GM19467 (cell line): ENCODE results near the gene KIFC3.
"Not testable (repeated sequence)": the region's sequence is repeated elsewhere in the genome, so short reads cannot be mapped to it uniquely, and the experiment has no call there.

Experiments
- ATAC-seq: cut with Tn5 transposase; IDR thresholded peaks from one replicate; pipeline ENCODE4 v1.9.1; 2021; ENCODE audit warnings: mild to moderate bottlenecking, moderate library complexity; ENCODE audit not compliant: unreplicated experiment

The KIFC3 gene, protein sequence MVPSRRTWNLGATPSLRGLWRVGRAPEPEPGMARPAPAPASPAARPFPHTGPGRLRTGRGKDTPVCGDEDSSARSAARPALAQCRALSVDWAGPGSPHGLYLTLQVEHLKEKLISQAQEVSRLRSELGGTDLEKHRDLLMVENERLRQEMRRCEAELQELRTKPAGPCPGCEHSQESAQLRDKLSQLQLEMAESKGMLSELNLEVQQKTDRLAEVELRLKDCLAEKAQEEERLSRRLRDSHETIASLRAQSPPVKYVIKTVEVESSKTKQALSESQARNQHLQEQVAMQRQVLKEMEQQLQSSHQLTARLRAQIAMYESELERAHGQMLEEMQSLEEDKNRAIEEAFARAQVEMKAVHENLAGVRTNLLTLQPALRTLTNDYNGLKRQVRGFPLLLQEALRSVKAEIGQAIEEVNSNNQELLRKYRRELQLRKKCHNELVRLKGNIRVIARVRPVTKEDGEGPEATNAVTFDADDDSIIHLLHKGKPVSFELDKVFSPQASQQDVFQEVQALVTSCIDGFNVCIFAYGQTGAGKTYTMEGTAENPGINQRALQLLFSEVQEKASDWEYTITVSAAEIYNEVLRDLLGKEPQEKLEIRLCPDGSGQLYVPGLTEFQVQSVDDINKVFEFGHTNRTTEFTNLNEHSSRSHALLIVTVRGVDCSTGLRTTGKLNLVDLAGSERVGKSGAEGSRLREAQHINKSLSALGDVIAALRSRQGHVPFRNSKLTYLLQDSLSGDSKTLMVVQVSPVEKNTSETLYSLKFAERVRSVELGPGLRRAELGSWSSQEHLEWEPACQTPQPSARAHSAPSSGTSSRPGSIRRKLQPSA

GRCh38 chr16:57802341-57803133 lies at the start of gene KIFC3:
KIFC3 (minus strand) TSS chr16:57802491; CDS start chr16:57798243, 4,248 bp downstream.
- no peak for ATAC-seq

GRCh38 chr16:57848181-57848580 lies 45.9 kb upstream of the KIFC3 start:
- ATAC-seq, result no peak

- ATAC-seq, result not testable (repeated sequence)
These were observed 44.6 kb upstream of the KIFC3 start for GRCh38 chr16:57846931-57847330.

GRCh38 chr16:57846078-57846697 lies 43.9 kb upstream of the KIFC3 start:
- ATAC-seq, result no peak

GRCh38 chr16:57845115-57845514 lies 42.8 kb upstream of the KIFC3 start:
- no peak for ATAC-seq

DNA sequence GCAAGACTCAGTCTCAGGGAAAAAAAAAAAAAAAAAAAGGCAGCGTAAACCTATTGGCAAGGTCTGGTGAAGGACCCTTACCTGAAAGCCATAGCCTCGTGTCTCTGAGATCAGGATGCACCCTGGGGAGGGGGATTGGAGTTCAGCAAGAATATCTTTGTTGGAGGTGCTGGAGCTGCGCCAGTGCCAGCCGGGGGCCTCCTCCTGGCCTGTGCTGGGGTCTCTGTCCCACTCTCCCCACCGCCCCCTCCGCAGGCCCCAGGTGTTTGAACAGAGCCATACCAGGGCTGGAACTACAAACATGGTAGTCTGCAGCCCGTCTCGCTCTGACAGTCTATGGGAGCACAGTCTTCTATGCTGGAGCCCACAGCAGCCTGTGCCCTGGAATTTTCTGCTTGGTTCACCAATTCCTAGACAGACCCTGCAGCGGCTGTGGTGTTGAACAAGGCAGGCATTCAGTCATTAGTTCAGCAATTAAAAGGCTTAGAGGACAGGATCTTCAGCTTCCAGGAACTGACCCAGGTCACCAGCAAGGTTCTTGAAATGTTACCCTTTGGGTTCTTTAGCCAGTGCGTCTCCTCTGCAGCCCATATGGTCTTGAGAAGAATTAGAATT lies 42.2 kb upstream of the KIFC3 start:
- ATAC-seq, result no peak

DNA sequence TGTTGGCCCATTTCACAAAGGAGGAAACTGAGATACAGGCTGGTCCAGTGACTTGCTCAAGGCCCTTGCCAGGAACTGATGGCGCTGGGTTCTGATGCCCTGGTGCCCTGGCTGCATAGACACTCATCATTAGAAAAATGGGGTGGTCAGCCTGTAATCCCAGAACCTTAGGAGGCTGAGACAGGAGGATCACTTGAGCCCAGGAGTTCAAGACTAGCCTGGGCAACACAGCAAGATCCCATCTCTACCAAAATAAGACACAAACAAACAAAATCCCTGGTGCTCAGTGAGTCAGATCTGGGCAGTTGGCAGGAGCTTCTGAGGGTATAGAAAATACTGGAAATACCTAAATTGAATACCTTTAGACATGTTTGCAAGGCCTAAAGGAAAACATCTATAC lies 41.1 kb upstream of the KIFC3 start:
- no peak for ATAC-seq

- ATAC-seq, result no peak
These were observed 40.3 kb upstream of the KIFC3 start for GRCh38 chr16:57842601-57843000.

DNA sequence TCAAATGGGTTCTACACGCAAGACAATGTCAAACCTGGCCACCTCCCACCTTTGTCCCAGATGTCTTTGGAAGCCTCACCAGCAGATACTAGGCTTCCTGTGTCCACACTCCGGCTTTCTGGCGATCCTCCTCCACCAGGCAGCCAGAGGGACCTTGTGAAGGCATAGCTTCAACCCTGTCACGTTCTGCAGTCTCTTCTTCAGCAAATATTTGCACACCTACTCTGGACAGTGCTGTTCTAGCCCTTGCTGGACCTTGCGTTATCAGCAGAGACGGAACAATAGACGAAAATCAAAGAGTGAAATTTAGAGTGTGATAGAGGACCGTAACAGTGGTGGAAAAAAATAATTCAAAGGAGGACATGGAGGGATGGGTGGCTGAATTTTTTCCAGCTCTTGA lies 38.5 kb upstream of the KIFC3 start:
- no peak for ATAC-seq

GRCh38 chr16:57838161-57838560 lies 35.9 kb upstream of the KIFC3 start:
- ATAC-seq, result no peak

DNA sequence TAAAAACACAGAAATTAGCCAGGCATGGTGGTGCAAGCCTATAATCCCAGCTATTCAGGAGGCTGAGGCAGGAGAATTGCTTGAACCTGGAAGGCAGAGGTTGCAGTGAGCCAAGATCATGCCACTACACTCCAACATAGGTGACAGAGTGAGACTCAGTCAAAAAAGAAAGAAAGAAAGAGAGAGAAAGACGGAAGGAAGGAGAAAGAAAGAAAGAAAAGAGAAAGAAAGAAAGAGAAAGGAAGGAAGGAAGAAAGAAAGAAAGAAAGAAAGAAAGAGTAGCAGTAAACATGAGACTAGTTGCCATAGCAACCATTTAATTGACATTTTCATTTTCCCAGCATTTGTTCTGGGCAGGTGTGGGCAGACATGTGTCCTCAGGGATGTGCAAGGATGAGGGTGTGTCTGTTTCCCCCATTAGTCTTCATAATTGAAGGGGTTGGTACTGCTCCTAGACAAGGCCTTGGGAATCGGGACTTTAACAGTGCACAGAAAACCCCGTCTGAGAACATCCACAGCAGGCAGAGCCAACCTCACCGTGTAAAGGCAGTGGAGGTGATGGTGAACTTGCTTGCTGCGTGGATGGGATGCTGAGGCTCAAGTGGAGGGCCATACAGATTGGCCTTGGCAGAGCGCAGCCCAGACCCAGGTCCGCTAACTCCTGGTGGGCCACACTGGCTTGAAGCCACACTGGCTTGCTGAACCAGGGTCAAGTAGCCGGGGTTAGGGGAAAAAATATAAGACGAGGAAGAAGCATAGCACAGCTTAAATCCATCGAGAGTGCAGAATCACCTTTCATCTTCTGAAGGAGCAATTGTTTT lies 35.2 kb upstream of the KIFC3 start:
- no peak for ATAC-seq

DNA sequence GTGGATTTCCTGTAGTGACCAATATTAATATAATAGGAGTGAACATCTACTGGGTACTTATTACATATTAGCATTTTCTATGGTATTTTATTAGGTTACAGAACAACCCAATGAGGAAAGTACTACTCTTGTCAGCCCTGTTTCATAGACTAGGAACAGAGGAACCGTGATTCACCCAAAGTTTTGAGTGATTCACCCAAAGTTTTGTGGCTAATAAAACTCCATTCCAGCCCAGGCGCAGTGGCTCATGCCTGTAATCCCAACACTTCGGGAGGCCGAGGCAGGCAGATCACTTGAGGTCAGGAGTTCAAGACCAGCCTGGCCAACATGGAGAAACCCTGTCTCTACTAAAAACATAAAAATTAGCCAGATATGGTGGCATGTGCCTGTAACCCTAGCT lies 33.1 kb upstream of the KIFC3 start:
- ATAC-seq, result not testable (repeated sequence)

- no peak for ATAC-seq
These were observed 32.6 kb upstream of the KIFC3 start for GRCh38 chr16:57834936-57835335.

DNA sequence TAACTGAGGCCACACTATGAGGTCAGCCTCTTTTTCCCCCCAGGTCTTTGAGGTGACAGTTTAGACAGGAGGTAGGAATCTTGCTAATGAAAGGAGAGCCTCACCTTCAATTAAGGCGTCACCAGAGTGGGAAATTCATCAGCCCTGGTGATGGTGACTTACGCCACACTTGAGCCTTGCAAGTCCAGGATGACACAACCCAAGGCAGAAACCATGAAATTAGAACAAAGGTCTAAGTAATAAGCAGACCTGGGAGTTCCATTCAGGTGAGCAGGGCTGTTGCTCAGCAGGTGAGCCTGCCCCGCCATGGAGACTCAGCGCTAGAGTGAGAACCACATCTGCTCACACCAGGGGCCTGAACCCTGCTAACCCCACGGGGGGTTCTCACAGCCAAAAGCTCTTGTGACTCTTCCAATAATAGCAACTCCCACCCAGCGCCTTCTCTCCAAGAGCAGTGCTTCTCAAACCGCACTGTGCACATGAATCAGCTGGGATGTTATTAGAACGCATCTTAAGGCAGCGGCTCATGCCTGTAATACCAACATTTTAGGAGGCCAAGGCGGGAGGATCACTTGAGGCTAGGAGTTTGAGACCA lies 28.7 kb upstream of the KIFC3 start:
- ATAC-seq, result no peak

DNA sequence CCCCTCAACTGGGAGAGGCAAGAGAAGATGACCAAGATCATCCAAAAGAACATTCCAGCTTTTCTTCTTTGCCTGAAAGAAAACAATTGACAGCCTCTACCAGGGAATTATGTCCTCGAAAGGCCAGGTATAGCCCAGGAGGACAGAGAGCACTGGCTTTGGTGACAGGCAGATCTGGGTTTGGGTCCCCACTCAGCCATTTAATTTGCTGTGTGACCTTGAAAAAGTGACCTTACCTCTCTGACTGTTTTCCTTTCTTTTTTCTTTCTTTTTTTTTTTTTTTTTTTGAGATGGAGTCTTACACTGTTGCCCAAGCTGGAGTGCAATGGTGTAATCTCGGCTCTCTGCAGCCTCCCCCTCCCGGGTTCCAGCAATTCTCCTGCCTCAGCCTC lies 27.7 kb upstream of the KIFC3 start:
- ATAC-seq, result no peak

DNA sequence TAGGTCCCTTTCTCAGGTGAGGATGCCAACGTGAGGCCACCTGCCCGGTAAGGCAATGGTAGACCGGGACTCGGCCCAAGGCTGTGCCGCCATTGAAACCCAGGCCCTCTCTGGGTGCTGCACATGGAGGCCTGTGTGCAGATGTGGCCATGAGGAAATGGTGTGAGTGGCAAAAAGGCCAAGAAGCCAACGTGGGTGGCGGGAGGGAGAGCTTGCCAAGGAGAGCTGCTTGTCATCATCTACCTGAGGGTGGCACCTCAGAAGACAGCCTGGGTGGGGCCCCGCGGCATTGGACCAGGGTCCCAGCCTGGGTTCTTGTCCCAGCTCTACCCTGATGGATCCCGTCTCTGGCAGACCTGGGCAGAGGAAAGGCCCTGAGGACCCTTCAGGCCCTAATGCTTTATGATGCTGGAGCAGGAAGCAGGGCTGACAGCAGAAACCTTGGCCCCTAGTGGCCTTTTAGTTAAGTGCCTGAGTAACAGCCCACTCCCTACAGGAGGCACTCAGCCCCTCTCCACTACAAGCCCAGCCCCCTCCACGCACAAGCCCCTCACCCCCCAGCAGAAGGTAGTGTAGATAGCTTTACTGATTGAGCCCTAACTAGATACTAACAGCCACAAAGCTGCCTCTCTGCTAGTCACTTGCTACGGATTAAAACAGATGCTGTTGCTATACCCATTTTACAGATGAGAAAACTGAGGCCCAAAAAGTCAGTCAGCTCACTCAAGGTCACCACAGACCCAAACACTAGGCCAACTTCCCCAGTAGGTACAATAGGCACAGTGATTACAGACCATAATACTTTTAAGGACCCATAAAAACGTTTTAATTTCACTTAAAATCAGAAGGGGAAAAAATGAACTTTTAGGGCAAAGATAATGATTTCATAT lies 26.2 kb upstream of the KIFC3 start:
- no peak for ATAC-seq

DNA sequence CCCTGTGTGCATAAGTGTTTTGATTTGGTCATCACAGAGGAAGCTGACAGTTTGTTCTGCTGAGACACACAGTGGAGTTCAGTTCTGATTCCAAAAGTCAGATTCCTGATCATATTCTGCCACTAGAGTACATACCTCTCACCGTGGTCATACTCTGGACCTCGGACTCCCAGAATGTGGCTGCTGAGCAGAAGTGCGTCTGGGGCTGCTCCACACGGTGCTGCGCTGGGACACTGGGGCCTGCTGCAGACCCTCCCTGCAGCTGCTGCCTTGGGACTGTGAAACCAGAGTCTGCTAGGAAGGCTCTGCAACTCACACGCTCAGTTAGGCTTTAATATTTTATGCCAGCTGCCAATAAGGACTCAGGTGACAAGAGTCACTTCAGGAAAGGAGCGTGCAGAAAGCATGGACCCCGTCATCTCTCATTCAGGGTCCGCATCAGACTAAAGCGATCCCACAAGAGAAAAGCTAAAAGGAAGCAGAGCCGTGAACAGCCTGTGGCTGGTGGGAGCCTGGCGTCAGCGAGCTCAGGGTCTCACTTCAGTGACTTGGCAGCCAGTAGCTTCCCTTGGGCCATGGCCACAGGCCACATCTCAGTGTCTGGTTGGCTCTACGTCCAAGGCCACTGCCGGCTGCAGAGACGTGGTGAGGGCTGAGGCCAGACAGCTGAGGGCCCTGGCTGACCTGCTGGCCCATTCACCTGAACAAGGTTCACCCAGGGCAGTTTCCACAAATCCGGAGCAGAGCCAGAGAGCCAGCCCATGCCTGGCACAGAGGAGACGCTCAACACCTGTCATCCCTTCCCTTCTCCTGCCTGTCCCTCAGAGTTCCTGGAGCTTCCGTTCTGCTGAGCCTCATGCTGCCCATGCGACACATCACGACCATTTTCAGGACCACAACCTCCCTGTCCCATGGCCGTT lies 24.7 kb upstream of the KIFC3 start:
- ATAC-seq, result no peak
